IPS-20b (cell line): ENCODE results near the gene KIAA0825.

Experiments
- H3K27ac ChIP-seq: one replicate; pipeline ENCODE4 v1.5.1; 2013; ENCODE audit warnings: low read length
- H3K27me3 ChIP-seq: 2 replicates; pipeline ENCODE4 v1.6.1; 2013; ENCODE audit warnings: mild to moderate bottlenecking, low read length, inconsistent platforms; ENCODE audit not compliant: insufficient read depth
- H3K36me3 ChIP-seq: 2 replicates; pipeline ENCODE4 v1.6.1; 2013; ENCODE audit warnings: low read depth, mild to moderate bottlenecking, inconsistent platforms, low read length, moderate library complexity; ENCODE audit not compliant: insufficient read depth
- H3K4me1 ChIP-seq: 2 replicates; pipeline ENCODE4 v1.6.1; 2013; ENCODE audit warnings: mild to moderate bottlenecking, control low read depth, inconsistent platforms, low read length, moderate library complexity; ENCODE audit not compliant: insufficient read depth
- H3K4me3 ChIP-seq: 2 replicates; pipeline ENCODE4 v1.5.1; 2013; ENCODE audit warnings: mild to moderate bottlenecking, low read length, inconsistent platforms
- H3K9ac ChIP-seq: 2 replicates; pipeline ENCODE4 v1.6.1; 2013; ENCODE audit warnings: low read depth, mild to moderate bottlenecking, inconsistent platforms, low read length, moderate library complexity
- H3K9me3 ChIP-seq: 2 replicates; pipeline ENCODE4 v1.6.1; 2013; ENCODE audit warnings: mild to moderate bottlenecking, low read depth, low read length, inconsistent platforms; ENCODE audit not compliant: insufficient read depth

The KIAA0825 gene

GRCh38 chr5:94459915-94460314 is 158.5 kb downstream of the KIAA0825 start:
- Histone ChIP-seq H3K9ac (no peak overlapping the region), H3K4me3 (no peak overlapping the region), H3K27me3 (no peaks in the 10 kb centered on the region), H3K27ac (no peak overlapping the region), H3K4me1 (no peaks in the 10 kb centered on the region), H3K36me3 (no peaks in the 10 kb centered on the region), H3K9me3 (no peaks in the 10 kb centered on the region)

GRCh38 chr5:94457788-94458187 is 160.6 kb downstream of the KIAA0825 start:
- no peak overlapping the region for H3K27ac ChIP-seq
- no peak overlapping the region for H3K9ac ChIP-seq
- H3K27me3 ChIP-seq = no peaks in the 10 kb centered on the region
- no peaks in the 10 kb centered on the region for H3K9me3 ChIP-seq
- no peak overlapping the region for H3K4me3 ChIP-seq
- no peaks in the 10 kb centered on the region for H3K36me3 ChIP-seq
- no peaks in the 10 kb centered on the region for H3K4me1 ChIP-seq

GRCh38 chr5:94445726-94446125 is 172.7 kb downstream of the KIAA0825 start:
- no peaks in the 10 kb centered on the region for H3K27me3 ChIP-seq
- H3K4me1 ChIP-seq = peaks cover 6% of the 10 kb centered on the region; the same call in 1 of the 2 replicates
- H3K9ac ChIP-seq = no peak overlapping the region
- H3K9me3 ChIP-seq = no peaks in the 10 kb centered on the region
- no peak overlapping the region for H3K27ac ChIP-seq
- no peak overlapping the region for H3K4me3 ChIP-seq
- no peaks in the 10 kb centered on the region for H3K36me3 ChIP-seq

- Histone ChIP-seq H3K9me3 (no peaks in the 10 kb centered on the region), H3K9ac (no peak overlapping the region), H3K36me3 (no peaks in the 10 kb centered on the region), H3K27ac (no peak overlapping the region), H3K4me1 (no peaks in the 10 kb centered on the region), H3K4me3 (no peak overlapping the region), H3K27me3 (no peaks in the 10 kb centered on the region)
These were observed 175.4 kb downstream of the KIAA0825 start for GRCh38 chr5:94442991-94443390.

- no peak overlapping the region for H3K9ac ChIP-seq
- H3K36me3 ChIP-seq = no peaks in the 10 kb centered on the region
- H3K27ac ChIP-seq = no peak overlapping the region
- H3K4me1 ChIP-seq = no peaks in the 10 kb centered on the region
- H3K4me3 ChIP-seq = no peak overlapping the region
- H3K27me3 ChIP-seq = no peaks in the 10 kb centered on the region
- H3K9me3 ChIP-seq = no peaks in the 10 kb centered on the region
These were observed 176.3 kb downstream of the KIAA0825 start for GRCh38 chr5:94442076-94442475.

- Histone ChIP-seq H3K4me3 (no peak overlapping the region), H3K4me1 (no peaks in the 10 kb centered on the region), H3K27ac (no peak overlapping the region), H3K9ac (no peak overlapping the region), H3K36me3 (no peaks in the 10 kb centered on the region), H3K9me3 (no peaks in the 10 kb centered on the region), H3K27me3 (no peaks in the 10 kb centered on the region)
These were observed 178.4 kb downstream of the KIAA0825 start for GRCh38 chr5:94440015-94440414.

- Histone ChIP-seq H3K4me1 (no peaks in the 10 kb centered on the region), H3K4me3 (no peak overlapping the region), H3K27me3 (no peaks in the 10 kb centered on the region), H3K9me3 (no peaks in the 10 kb centered on the region), H3K27ac (no peak overlapping the region), H3K9ac (no peak overlapping the region), H3K36me3 (no peaks in the 10 kb centered on the region)
These were observed 184.8 kb downstream of the KIAA0825 start for GRCh38 chr5:94433397-94434163.

GRCh38 chr5:94432499-94432898 is 185.9 kb downstream of the KIAA0825 start:
- Histone ChIP-seq H3K9me3 (no peaks in the 10 kb centered on the region), H3K36me3 (no peaks in the 10 kb centered on the region), H3K4me1 (no peaks in the 10 kb centered on the region), H3K4me3 (no peak overlapping the region), H3K27me3 (no peaks in the 10 kb centered on the region), H3K9ac (no peak overlapping the region), H3K27ac (no peak overlapping the region)

GRCh38 chr5:94431696-94432095 is 186.7 kb downstream of the KIAA0825 start:
- Histone ChIP-seq H3K9me3 (no peaks in the 10 kb centered on the region), H3K36me3 (no peaks in the 10 kb centered on the region), H3K4me1 (no peaks in the 10 kb centered on the region), H3K27me3 (no peaks in the 10 kb centered on the region), H3K4me3 (no peak overlapping the region), H3K27ac (no peak overlapping the region), H3K9ac (no peak overlapping the region)

- H3K4me1 ChIP-seq = no peaks in the 10 kb centered on the region
- no peaks in the 10 kb centered on the region for H3K27me3 ChIP-seq
- no peak overlapping the region for H3K27ac ChIP-seq
- no peaks in the 10 kb centered on the region for H3K36me3 ChIP-seq
- no peak overlapping the region for H3K9ac ChIP-seq
- no peaks in the 10 kb centered on the region for H3K9me3 ChIP-seq
- H3K4me3 ChIP-seq = no peak overlapping the region
These were observed 188.8 kb downstream of the KIAA0825 start for GRCh38 chr5:94429566-94429965.

GRCh38 chr5:94425396-94425795 is 193.0 kb downstream of the KIAA0825 start:
- H3K9ac ChIP-seq = no peak overlapping the region
- no peak overlapping the region for H3K4me3 ChIP-seq
- H3K9me3 ChIP-seq = no peaks in the 10 kb centered on the region
- peaks cover 8% of the 10 kb centered on the region; the same call in 1 of the 2 replicates for H3K4me1 ChIP-seq
- no peak overlapping the region for H3K27ac ChIP-seq
- no peaks in the 10 kb centered on the region for H3K27me3 ChIP-seq
- no peaks in the 10 kb centered on the region for H3K36me3 ChIP-seq

GRCh38 chr5:94423411-94423810 is 195.0 kb downstream of the KIAA0825 start:
- no peaks in the 10 kb centered on the region for H3K9me3 ChIP-seq
- no peak overlapping the region for H3K9ac ChIP-seq
- no peaks in the 10 kb centered on the region for H3K36me3 ChIP-seq
- no peak overlapping the region for H3K4me3 ChIP-seq
- H3K27ac ChIP-seq = no peak overlapping the region
- peaks cover 8% of the 10 kb centered on the region; the same call in 1 of the 2 replicates for H3K4me1 ChIP-seq
- no peaks in the 10 kb centered on the region for H3K27me3 ChIP-seq
